Panc1 (cell line): Measurements from ENCODE around the gene MFSD6. TPM values are rescaled to one million over a fixed set of nuclear protein-coding genes. Genes with fewer than 3 reads are reported as not detected.

ENCODE experiments used
- ATAC-seq: fragments of 200-7000 bp; cut with Tn5 transposase; 2 replicates; pipeline ENCODE4 v1.9.1; 2020; ENCODE audit warnings: mild to moderate bottlenecking, moderate library complexity
- BruUV-seq: library from RNA; stranded (reverse); fragments of 400-500 nt; replicated peaks from 2 replicates; lab custom pipeline; 2021; lab: Mats Ljungman, UMichigan
- CTCF ChIA-PET: fragments of 300-600 bp; sonication (Branson Sonifier 250); formaldehyde crosslinking; loops from one replicate; lab custom pipeline; 2022; ENCODE audit warnings: antibody characterized with exemption; lab: Charles Lee
- POLR2A ChIA-PET: fragments of 300-600 bp; sonication (Branson Sonifier 250); formaldehyde crosslinking; loops from one replicate; lab custom pipeline; 2022; ENCODE audit warnings: antibody characterized with exemption; lab: Charles Lee
- DNase-seq: peaks from one replicate; pipeline ENCODE4 v3.0.0-alpha.2; 2010; ENCODE audit warnings: low read depth, low spot score
- H3K27ac ChIP-seq: 2 replicates; pipeline ENCODE4 v1.5.1; 2011; ENCODE audit warnings: mild to moderate bottlenecking, low read length, inconsistent platforms
- H3K27me3 ChIP-seq: fragments of 200-500 bp; sonication (Bioruptor generic); 2 replicates; pipeline ENCODE4 v1.6.0; 2014; ENCODE audit warnings: low read length, inconsistent platforms; ENCODE audit not compliant: control insufficient read depth, insufficient read depth
- H3K36me3 ChIP-seq: fragments of 200-500 bp; sonication (Bioruptor generic); 2 replicates; pipeline ENCODE4 v1.5.1; 2014; ENCODE audit warnings: inconsistent platforms, mild to moderate bottlenecking, low read length, moderate library complexity; ENCODE audit not compliant: control insufficient read depth, insufficient read depth
- H3K4me1 ChIP-seq: 2 replicates; pipeline ENCODE4 v1.5.1; 2011; ENCODE audit warnings: inconsistent platforms, mild to moderate bottlenecking, low read length, moderate library complexity; ENCODE audit not compliant: control insufficient read depth, insufficient read depth
- H3K4me3 ChIP-seq, 2 experiments: 2 replicates each; pipeline ENCODE4 v1.5.1; 2011 to 2012; ENCODE audit warnings: low read depth in 2 of 2, low read length in 2 of 2, mild to moderate bottlenecking in 2 of 2, inconsistent platforms in 1 of 2, moderate library complexity in 1 of 2
- H3K9me3 ChIP-seq: fragments of 200-500 bp; sonication (Bioruptor generic); 2 replicates; pipeline ENCODE4 v1.5.1; 2014; ENCODE audit warnings: low read depth, mild to moderate bottlenecking, inconsistent platforms, low read length, moderate library complexity; ENCODE audit not compliant: control insufficient read depth, insufficient read depth
- POLR2AphosphoS5 ChIP-seq: IDR thresholded peaks from 2 replicates; pipeline ENCODE4 v1.6.1; 2012; ENCODE audit warnings: mild to moderate bottlenecking, low read depth, low read length, moderate library complexity
- REST ChIP-seq, 2 experiments: IDR thresholded peaks; 2 replicates each; pipeline ENCODE4 v1.6.1; 2011 to 2012; ENCODE audit warnings: low read depth in 2 of 2, control low read depth in 1 of 2, low read length in 1 of 2, mild to moderate bottlenecking in 1 of 2, moderate library complexity in 1 of 2; ENCODE audit not compliant: insufficient read depth in 1 of 2
- SIN3A ChIP-seq: IDR thresholded peaks from 2 replicates; pipeline ENCODE4 v1.6.1; 2012; ENCODE audit warnings: low read depth, mild to moderate bottlenecking, low read length, moderate library complexity, borderline replicate concordance; ENCODE audit not compliant: insufficient read depth
- TCF7L2 ChIP-seq: IDR thresholded peaks from 2 replicates; pipeline ENCODE4 v1.6.1; 2011; ENCODE audit warnings: mild to moderate bottlenecking, low read depth, low read length, inconsistent platforms
- in situ Hi-C: cut with HindIII; loops from 2 replicates; pipeline ENCODE4 v1.10.0; 2016; ENCODE audit warnings: low sequenced_read_pairs, low pct_unique_long_range_greater_than_20kb
- intact Hi-C: fragments of 100-400 bp; cut with micrococcal nuclease; formaldehyde crosslinking; loops from one replicate; pipeline ENCODE4 v1.10.0; 2022; ENCODE audit not compliant: unreplicated experiment
- total RNA-seq: library from RNA; stranded (reverse); gene quantifications from one replicate; pipeline ENCODE4 v1.2.1, GENCODE V29; 2021; ENCODE audit not compliant: unreplicated experiment
- TF ChIP-seq, protein P1 (sequence below): fragments of 450-650 bp; IDR thresholded peaks from 2 replicates; pipeline ENCODE4 v1.5.1; 2017; ENCODE audit warnings: mild to moderate bottlenecking

MFSD6 gene
- total RNA-seq, 1 experiment from 2014 or later = 10.4 TPM

DNA sequence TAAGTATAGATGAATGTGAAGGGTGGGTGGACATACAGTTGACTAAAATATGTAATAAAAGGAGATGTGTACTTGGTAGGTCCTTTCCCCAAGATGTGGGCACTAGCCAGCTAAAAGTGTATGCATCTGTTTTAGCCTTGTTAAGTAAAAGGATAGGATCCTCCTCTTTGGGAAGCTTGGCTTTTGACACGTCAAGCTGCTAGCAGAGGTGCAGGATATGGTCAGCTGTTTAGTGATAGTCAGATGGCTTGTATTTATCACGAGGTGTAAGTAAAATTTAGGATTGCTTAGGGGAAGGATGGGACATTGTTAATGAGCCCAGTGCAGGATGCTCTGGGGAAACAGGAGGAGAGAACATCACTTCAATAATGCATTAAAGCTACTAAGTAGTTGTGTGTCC, 1.5 kb downstream of the MFSD6 start:
- H3K9me3 ChIP-seq = no peaks in the 10 kb centered on the region
- peaks cover 6% of the 10 kb centered on the region for H3K4me1 ChIP-seq
- in situ Hi-C loops = no loop called here
- no peak for DNase-seq
- H3K36me3 ChIP-seq = no peaks in the 10 kb centered on the region
- TF ChIP-seq SIN3A (no peak), REST (IDR thresholded peaks at IDR 0.05; ENCODE audit: insufficient read depth in 1 of 2, low read depth in 2 of 2, low read length in 1 of 2) (no peak), TCF7L2 (no peak), POLR2AphosphoS5 (no peak)
- TF ChIP-seq, protein P1, sequence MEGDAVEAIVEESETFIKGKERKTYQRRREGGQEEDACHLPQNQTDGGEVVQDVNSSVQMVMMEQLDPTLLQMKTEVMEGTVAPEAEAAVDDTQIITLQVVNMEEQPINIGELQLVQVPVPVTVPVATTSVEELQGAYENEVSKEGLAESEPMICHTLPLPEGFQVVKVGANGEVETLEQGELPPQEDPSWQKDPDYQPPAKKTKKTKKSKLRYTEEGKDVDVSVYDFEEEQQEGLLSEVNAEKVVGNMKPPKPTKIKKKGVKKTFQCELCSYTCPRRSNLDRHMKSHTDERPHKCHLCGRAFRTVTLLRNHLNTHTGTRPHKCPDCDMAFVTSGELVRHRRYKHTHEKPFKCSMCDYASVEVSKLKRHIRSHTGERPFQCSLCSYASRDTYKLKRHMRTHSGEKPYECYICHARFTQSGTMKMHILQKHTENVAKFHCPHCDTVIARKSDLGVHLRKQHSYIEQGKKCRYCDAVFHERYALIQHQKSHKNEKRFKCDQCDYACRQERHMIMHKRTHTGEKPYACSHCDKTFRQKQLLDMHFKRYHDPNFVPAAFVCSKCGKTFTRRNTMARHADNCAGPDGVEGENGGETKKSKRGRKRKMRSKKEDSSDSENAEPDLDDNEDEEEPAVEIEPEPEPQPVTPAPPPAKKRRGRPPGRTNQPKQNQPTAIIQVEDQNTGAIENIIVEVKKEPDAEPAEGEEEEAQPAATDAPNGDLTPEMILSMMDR = no peak
- intact Hi-C loops = no loop called here
- H3K27ac ChIP-seq = no peak overlapping the region
- ChIA-PET CTCF (no interaction called here), POLR2A (no interaction called here)
- ATAC-seq = no peak
- H3K4me3 ChIP-seq = no peak overlapping the region
- no TSS peak for BruUV-seq
- peaks cover 13% of the 10 kb centered on the region for H3K27me3 ChIP-seq

GRCh38 chr2:190410166-190410565, 2.0 kb downstream of the MFSD6 start:
- peaks cover 13% of the 10 kb centered on the region for H3K27me3 ChIP-seq
- H3K4me3 ChIP-seq = no peak overlapping the region
- ChIA-PET CTCF (no interaction called here), POLR2A (no interaction called here)
- in situ Hi-C loops (no loop called here), intact Hi-C loops (no loop called here)
- no peak for TF ChIP-seq POLR2AphosphoS5
- TF ChIP-seq, protein P1 = no peak
- TF ChIP-seq REST (IDR thresholded peaks at IDR 0.05; ENCODE audit: insufficient read depth in 1 of 2, low read depth in 2 of 2, low read length in 1 of 2) = no peak
- TF ChIP-seq SIN3A = no peak
- no peak for TF ChIP-seq TCF7L2
- H3K36me3 ChIP-seq = no peaks in the 10 kb centered on the region
- no TSS peak for BruUV-seq
- no peak overlapping the region for H3K27ac ChIP-seq
- ATAC-seq (no peak), DNase-seq (no peak)
- peaks cover 6% of the 10 kb centered on the region for H3K4me1 ChIP-seq
- H3K9me3 ChIP-seq = no peaks in the 10 kb centered on the region
